GM19452 (cell line): ENCODE measurements around the gene CES4A.
A peak's percentile ranks its signal among the peaks of the same experiment; 100 is the strongest.

Source experiments
- ATAC-seq: cut with Tn5 transposase; IDR thresholded peaks from one replicate; pipeline ENCODE4 v1.9.1; 2021; ENCODE audit not compliant: unreplicated experiment

The CES4A gene

GRCh38 chr16:67017810-67018488 is 29.6 kb downstream of the CES4A start:
- peak; percentile 87 for ATAC-seq

- ATAC-seq = no peak
Observed at GRCh38 chr16:67019171-67019570, 30.8 kb downstream of the CES4A start.

GRCh38 chr16:67021321-67021720 is 32.9 kb downstream of the CES4A start:
- ATAC-seq = no peak

- no peak for ATAC-seq
Observed at GRCh38 chr16:67022531-67023214, 34.3 kb downstream of the CES4A start.

- no peak for ATAC-seq
Observed at GRCh38 chr16:67023689-67024088, 35.3 kb downstream of the CES4A start.

- ATAC-seq = no peak
Observed at GRCh38 chr16:67024384-67025209, 36.2 kb downstream of the CES4A start.

GRCh38 chr16:67025210-67025550 is 36.8 kb downstream of the CES4A start:
- ATAC-seq = no peak

- no peak for ATAC-seq
Observed at GRCh38 chr16:67026570-67026969, 38.2 kb downstream of the CES4A start.

GRCh38 chr16:67027046-67027445 is 38.7 kb downstream of the CES4A start:
- no peak for ATAC-seq

GRCh38 chr16:67028167-67028695 is 39.8 kb downstream of the CES4A start:
- no peak for ATAC-seq

GRCh38 chr16:67028696-67029253 is 40.4 kb downstream of the CES4A start, which contains the start of gene CBFB:
TSS of gene CBFB (plus strand) at chr16:67029149. CDS start at chr16:67029408, 259 bp downstream.
- ATAC-seq = peak; percentile 72

GRCh38 chr16:67029254-67030096 is 41.1 kb downstream of the CES4A start:
- peak; percentile 43 for ATAC-seq

GRCh38 chr16:67030221-67030962 is 42.0 kb downstream of the CES4A start:
- no peak for ATAC-seq

- no peak for ATAC-seq
Observed at GRCh38 chr16:67034487-67034886, 46.1 kb downstream of the CES4A start.

- no peak for ATAC-seq
Observed at GRCh38 chr16:67035364-67035763, 47.0 kb downstream of the CES4A start.

GRCh38 chr16:67036323-67036741 is 47.9 kb downstream of the CES4A start:
- no peak for ATAC-seq

GRCh38 chr16:67039260-67040020 is 51.1 kb downstream of the CES4A start:
- no peak for ATAC-seq

GRCh38 chr16:67040166-67040565 is 51.8 kb downstream of the CES4A start:
- no peak for ATAC-seq

GRCh38 chr16:67040906-67041305 is 52.5 kb downstream of the CES4A start:
- ATAC-seq = no peak
